Hepatocyte (in vitro differentiated cells): ENCODE data around the gene OR51E1.

Source experiments
- EZH2 ChIP-seq: fragments of 200-600 bp; sonication (generic); IDR thresholded peaks from 2 replicates; pipeline ENCODE4 v1.6.1; 2016; ENCODE audit warnings: antibody characterized with exemption, mild to moderate bottlenecking, borderline replicate concordance
- TF ChIP-seq, protein P1 (sequence below): fragments of 200-600 bp; sonication (generic); IDR thresholded peaks from 2 replicates; pipeline ENCODE4 v1.5.1; 2016; ENCODE audit warnings: antibody characterized with exemption, mild to moderate bottlenecking; ENCODE audit not compliant: poor library complexity

DNA sequence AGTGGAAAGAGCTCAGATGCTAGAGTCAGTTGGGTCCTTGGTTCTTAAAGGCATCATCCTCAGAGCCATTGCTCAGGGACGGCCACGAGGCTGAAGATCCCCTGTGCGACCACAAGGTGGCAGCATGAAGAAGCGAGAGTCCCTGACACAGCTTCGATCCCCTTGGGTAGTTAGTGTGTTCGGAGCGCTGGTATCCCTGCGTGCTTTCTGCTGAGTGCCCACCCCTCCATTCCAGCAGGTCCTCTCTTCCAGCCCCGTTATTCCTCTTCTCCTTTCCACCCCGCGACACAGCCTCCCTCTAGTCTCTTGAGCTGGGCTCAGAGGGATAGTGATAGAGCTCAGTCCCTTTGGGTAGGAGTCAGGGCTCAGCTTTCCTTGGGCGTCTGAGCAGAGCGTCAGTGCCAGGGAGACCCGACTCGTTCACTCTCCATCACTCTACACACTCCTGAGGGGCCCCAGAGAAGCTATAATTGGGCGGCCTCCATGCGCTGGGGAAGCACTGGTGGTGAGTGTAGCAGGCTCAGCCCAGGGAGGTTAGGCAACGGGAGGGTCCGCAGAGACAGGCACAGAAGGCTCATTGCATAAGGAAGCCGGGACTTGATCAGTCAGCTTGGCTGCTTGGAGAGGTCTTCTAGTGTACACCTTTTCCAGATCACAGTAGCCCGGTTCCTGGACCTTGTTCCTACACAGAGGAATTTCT, 6.7 kb upstream of the OR51E1 start, which contains the start of gene OR51D1:
- TF ChIP-seq, protein P1, sequence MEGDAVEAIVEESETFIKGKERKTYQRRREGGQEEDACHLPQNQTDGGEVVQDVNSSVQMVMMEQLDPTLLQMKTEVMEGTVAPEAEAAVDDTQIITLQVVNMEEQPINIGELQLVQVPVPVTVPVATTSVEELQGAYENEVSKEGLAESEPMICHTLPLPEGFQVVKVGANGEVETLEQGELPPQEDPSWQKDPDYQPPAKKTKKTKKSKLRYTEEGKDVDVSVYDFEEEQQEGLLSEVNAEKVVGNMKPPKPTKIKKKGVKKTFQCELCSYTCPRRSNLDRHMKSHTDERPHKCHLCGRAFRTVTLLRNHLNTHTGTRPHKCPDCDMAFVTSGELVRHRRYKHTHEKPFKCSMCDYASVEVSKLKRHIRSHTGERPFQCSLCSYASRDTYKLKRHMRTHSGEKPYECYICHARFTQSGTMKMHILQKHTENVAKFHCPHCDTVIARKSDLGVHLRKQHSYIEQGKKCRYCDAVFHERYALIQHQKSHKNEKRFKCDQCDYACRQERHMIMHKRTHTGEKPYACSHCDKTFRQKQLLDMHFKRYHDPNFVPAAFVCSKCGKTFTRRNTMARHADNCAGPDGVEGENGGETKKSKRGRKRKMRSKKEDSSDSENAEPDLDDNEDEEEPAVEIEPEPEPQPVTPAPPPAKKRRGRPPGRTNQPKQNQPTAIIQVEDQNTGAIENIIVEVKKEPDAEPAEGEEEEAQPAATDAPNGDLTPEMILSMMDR: peak; percentile 90
- TF ChIP-seq EZH2: no peak
